A673 (cell line): ENCODE data around the gene SETD1A. TPM values are rescaled to one million over a fixed set of nuclear protein-coding genes. Genes with fewer than 3 reads are reported as not detected.

Experiments used
- total RNA-seq: library from RNA; stranded (reverse); gene quantifications from 2 replicates; pipeline ENCODE4 v1.2.3, GENCODE V29; 2021

The SETD1A gene
- total RNA-seq, 1 experiment from 2014 or later = 31.4 TPM

Other genes starting within 250 kb of the SETD1A start
- 35.3 and 37.8 TPM in 2 replicates for gene PHKG2, start 209.3 kb upstream of the SETD1A start, total RNA-seq
- gene CFAP119, start 195.7 kb upstream of the SETD1A start, total RNA-seq = 11.7 and 14.1 TPM in 2 replicates
- 132 and 145 TPM in 2 replicates for gene RNF40, start 195.4 kb upstream of the SETD1A start, total RNA-seq
- 25.3 and 26.9 TPM in 2 replicates for gene ZNF629, start 170.5 kb upstream of the SETD1A start, total RNA-seq
- gene BCL7C, start 63.7 kb upstream of the SETD1A start, total RNA-seq = 28.2 and 34.7 TPM in 2 replicates
- gene CTF1, start 61.1 kb upstream of the SETD1A start, total RNA-seq = 1.4 and 1.6 TPM in 2 replicates
- gene FBXL19, start 34.2 kb upstream of the SETD1A start, total RNA-seq = 37.0 and 39.3 TPM in 2 replicates
- gene ORAI3, start 8.7 kb upstream of the SETD1A start, total RNA-seq = 2.1 and 4.3 TPM in 2 replicates
- gene HSD3B7, start 27.5 kb downstream of the SETD1A start, total RNA-seq = 0.85 and 0.95 TPM in 2 replicates
- gene STX1B, start 52.9 kb downstream of the SETD1A start, total RNA-seq = 0.62 and 1.1 TPM in 2 replicates
- gene STX4, start 75.8 kb downstream of the SETD1A start, total RNA-seq = 31.2 and 35.1 TPM in 2 replicates
- gene ZNF668, start 116.5 kb downstream of the SETD1A start, total RNA-seq = 16.5 and 19.8 TPM in 2 replicates
- gene ZNF646, start 116.7 kb downstream of the SETD1A start, total RNA-seq = 26.6 and 27.9 TPM in 2 replicates
- 3.1 and 4.0 TPM in 2 replicates for gene PRSS53, start 131.2 kb downstream of the SETD1A start, total RNA-seq
- 85.0 and 98.3 TPM in 2 replicates for gene VKORC1, start 137.0 kb downstream of the SETD1A start, total RNA-seq
- gene BCKDK, start 150.6 kb downstream of the SETD1A start, total RNA-seq = 36.6 and 40.6 TPM in 2 replicates
- gene KAT8, start 159.9 kb downstream of the SETD1A start, total RNA-seq = 65.4 and 70.6 TPM in 2 replicates
- not detected in 2 replicates for gene PRSS8, start 178.0 kb downstream of the SETD1A start, total RNA-seq
- 0.41 and 0.72 TPM in 2 replicates for gene PRSS36, start 192.3 kb downstream of the SETD1A start, total RNA-seq
- gene FUS, start 222.4 kb downstream of the SETD1A start, total RNA-seq = 1,134 and 1,264 TPM in 2 replicates
- gene PYCARD, start 245.0 kb downstream of the SETD1A start, total RNA-seq = 1.8 and 2.0 TPM in 2 replicates